HG03066 (cell line): ENCODE results near the gene ABCA2.
"Not testable (repeated sequence)": the region's sequence is repeated elsewhere in the genome, so short reads cannot be mapped to it uniquely, and the experiment has no call there.

ENCODE experiments used
- ATAC-seq: cut with Tn5 transposase; IDR thresholded peaks from one replicate; pipeline ENCODE4 v1.9.1; 2021; ENCODE audit warnings: low read depth; ENCODE audit not compliant: unreplicated experiment

ABCA2 gene

DNA sequence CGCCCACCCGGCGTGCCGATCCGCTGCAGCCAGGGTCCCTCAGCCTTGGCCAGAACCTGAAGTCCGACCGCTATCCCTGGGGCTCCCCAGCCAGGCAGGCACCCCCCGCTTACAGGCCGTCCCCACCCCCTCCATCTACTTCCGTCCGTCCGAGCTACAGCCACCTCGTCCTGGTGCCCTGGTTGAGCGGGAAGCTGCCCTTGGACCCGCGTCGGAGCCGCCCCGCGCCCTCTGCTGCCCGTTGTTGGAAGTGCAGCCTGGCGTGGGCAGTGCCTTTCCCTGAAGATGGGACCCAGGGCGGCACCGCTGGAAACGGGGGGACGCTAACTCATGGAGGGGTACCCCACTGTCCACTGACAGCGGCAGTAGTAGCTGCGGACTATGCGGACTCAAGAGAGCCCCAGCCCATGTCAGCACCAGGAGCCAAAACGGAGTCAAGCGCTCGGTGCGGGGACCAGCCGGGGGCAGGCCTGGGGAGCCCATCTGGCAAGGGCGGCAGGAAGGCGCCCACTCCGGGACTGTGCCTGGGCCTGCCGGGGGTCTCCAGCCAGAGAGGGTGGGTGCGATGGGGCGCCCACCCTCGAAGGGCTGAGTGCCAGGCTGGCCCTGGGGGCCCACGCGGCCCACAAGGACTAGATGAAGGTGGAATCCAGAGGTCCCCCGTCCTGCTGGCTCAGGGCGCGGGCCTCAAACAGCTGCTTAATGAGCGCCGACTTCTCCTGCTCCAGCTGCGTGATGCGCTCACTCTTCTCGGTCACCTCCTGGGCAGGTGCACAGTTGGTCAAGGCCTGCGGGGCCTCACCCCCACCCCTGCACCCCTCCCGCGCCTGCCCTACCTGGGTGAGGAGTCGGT lies 36.2 kb upstream of the ABCA2 start:
- ATAC-seq, result no peak

- ATAC-seq, result no peak
Measured at GRCh38 chr9:137063311-137064026, 35.4 kb upstream of the ABCA2 start.

- not testable (repeated sequence) for ATAC-seq
Measured at GRCh38 chr9:137062798-137063197, 34.8 kb upstream of the ABCA2 start.

GRCh38 chr9:137062384-137062783 lies 34.3 kb upstream of the ABCA2 start:
- ATAC-seq, result no peak

DNA sequence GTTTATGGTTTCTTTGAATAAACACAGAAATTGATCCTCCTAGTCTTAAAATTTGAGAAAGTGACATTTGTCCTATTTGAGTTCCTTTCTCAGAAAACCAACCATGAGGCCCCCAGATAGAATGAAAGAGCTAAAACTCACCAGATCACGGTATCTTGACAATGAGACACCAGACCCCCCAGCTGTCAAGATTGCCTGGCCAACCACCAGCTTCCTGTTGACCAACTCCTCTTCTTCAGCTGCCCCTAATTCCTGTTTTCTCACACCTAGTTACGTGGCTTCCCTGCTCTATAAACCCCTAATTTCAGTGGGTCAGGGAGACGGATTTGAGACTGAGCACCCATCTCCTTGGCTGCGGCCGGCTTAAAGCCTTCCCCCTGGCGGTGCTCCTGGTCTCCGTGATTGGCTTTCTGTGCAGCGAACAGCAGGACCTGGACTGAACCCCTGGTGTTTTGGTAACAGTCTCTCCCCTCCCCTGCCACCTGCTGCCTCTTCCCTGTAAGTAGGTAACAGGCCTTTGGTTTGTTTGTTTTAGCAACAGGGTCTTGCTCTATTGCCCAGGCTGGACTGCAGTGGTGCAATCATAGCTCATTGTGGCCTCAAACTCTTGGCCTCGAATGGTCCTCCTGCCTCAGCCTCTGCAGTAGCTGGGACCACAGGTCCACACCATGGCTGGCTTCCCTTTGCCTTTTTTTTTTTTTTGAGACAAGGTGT lies 30.6 kb upstream of the ABCA2 start:
- ATAC-seq, result no peak

- no peak for ATAC-seq
Measured at GRCh38 chr9:137057545-137057944, 29.5 kb upstream of the ABCA2 start.

DNA sequence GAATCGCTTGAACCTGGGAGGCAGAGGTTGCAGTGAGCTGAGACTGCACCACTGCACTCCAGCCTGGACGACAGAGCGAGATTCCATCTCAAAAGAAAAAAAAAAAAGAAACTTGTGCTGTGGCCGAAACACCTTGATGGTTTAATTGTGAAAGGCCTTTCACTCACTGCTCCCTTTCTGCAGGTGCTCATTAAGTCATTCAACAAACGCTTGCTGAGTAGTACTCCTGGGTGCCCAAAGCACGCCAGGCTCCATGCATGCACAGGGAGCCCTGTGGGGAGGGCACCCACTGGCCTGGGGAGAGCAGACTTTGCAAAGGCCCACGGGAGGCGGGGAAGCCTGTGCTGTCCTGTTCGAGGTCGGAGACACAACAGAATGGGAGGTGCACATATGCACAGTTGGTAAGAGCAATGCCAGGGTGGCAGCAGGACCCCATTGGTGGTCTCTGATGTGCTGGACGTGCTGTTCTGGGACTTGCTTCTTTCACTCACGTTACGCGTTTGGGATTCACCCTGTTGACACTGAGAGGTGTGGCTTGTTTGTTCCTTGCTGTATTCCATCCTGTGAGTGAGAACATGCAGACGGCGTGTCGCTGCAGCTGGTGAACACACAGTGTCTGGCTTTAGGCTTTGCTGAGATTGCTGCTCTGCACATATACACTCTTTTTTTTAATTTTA lies 28.8 kb upstream of the ABCA2 start:
- no peak for ATAC-seq

GRCh38 chr9:137055385-137056364 lies 27.6 kb upstream of the ABCA2 start:
- no peak for ATAC-seq

- ATAC-seq, result no peak
Measured at GRCh38 chr9:137054932-137055384, 26.9 kb upstream of the ABCA2 start.

GRCh38 chr9:137053944-137054931 lies 26.2 kb upstream of the ABCA2 start, which contains the start of gene ENTPD2:
Gene ENTPD2 (minus strand): TSS chr9:137054061. CDS start chr9:137053997, 64 bp downstream.
- no peak for ATAC-seq

- no peak for ATAC-seq
Measured at GRCh38 chr9:137052998-137053943, 25.2 kb upstream of the ABCA2 start.

GRCh38 chr9:137052293-137052692 lies 24.3 kb upstream of the ABCA2 start:
- no peak for ATAC-seq

DNA sequence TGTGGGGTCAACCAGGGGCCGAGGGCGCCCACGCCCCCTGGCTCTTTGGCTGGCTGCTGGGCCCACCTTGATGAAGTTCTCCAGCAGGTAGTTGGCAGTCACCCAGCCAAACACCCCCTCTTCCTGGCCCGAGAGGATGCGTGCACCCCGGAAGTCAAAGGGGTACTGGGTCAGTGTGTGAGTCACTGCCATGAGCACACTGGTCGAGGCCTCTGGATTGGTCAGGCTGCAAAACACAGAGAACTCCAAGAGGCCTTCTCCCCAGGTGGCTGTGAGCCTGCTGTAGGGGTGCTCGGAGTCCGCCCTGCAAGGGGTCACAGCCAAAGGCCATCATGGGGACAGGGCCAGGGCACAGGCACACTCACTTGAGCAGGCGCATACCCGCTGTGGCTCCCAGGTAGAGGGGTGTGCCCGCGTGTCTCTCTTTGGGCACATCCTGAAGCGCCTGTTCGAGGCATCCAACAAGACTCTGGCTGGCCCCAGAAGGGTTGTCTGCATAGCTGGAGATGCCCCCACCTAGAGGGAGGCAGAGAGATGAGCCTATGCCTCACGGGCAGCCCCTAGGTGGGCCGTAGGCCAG lies 23.2 kb upstream of the ABCA2 start:
- ATAC-seq, result no peak

- ATAC-seq, result no peak
Measured at GRCh38 chr9:137050570-137050969, 22.5 kb upstream of the ABCA2 start.

GRCh38 chr9:137049544-137050449 lies 21.8 kb upstream of the ABCA2 start:
- no peak for ATAC-seq
